BJ (cell line): Measurements from ENCODE around the gene VWA5B1. TPM values are rescaled to one million over a fixed set of nuclear protein-coding genes. Genes with fewer than 3 reads are reported as not detected.

Experiments
- CTCF ChIA-PET: fragments of 350-600 bp; formaldehyde crosslinking; extraction: SDS; loops from one replicate; lab custom pipeline; 2021; ENCODE audit warnings: antibody characterized with exemption, inconsistent platforms; lab: Yijun Ruan, JAX
- POLR2A ChIA-PET: fragments of 300-600 bp; sonication (Branson Sonifier 250); formaldehyde crosslinking; extraction: SDS; loops from one replicate; lab custom pipeline; 2021; ENCODE audit warnings: antibody characterized with exemption; lab: Charles Lee
- DNase-seq: peaks from one replicate; pipeline ENCODE4 v3.0.0-alpha.2; 2011; ENCODE audit warnings: low read depth
- H3K27me3 ChIP-seq: 2 replicates; pipeline ENCODE4 v1.6.0; 2011; ENCODE audit warnings: low read length; ENCODE audit not compliant: control insufficient read depth, insufficient read depth
- H3K36me3 ChIP-seq: 2 replicates; pipeline ENCODE4 v1.5.1; 2011; ENCODE audit warnings: low read length; ENCODE audit not compliant: control insufficient read depth, insufficient read depth
- H3K4me3 ChIP-seq: 2 replicates; pipeline ENCODE4 v1.5.1; 2011; ENCODE audit warnings: low read depth, mild to moderate bottlenecking, control low read depth, low read length
- CTCF ChIP-seq: IDR thresholded peaks from 2 replicates; pipeline ENCODE4 v1.5.1; 2011; ENCODE audit warnings: low read depth, mild to moderate bottlenecking, control low read depth, inconsistent platforms, low read length, moderate library complexity; ENCODE audit not compliant: insufficient read depth
- polyA plus RNA-seq: library from polyadenylated mRNA; depleted of rRNA; stranded (reverse); fragments of >200 nt; gene quantifications from 2 replicates; pipeline ENCODE4 v1.2.3, GENCODE V29; 2011

VWA5B1 gene
- polyA plus RNA-seq, 1 experiment: not detected

GRCh38 chr1:20355828-20356735 is 65.4 kb downstream of the VWA5B1 start:
- ChIA-PET POLR2A (no interaction called here), CTCF (interaction anchor here (1.1 to 3.5 kb wide), 3 partner anchors 11 to 138 kb away, joined by 3 to 11 read pairs (median 3); no protein-coding TSS in a partner anchor)
- TF ChIP-seq CTCF: no peak
- H3K36me3 ChIP-seq: no peaks in the 10 kb centered on the region
- H3K4me3 ChIP-seq: no peak overlapping the region
- peaks cover 7% of the 10 kb centered on the region for H3K27me3 ChIP-seq
- no peak for DNase-seq

- DNase-seq: no peak
- ChIA-PET POLR2A (no interaction called here), CTCF (interaction anchor here (0.7 to 3.5 kb wide), 3 partner anchors 10 to 439 kb away, joined by 3 to 11 read pairs (median 3); no protein-coding TSS in a partner anchor)
- TF ChIP-seq CTCF: no peak
- Histone ChIP-seq H3K36me3 (no peaks in the 10 kb centered on the region), H3K4me3 (no peak overlapping the region), H3K27me3 (peaks cover 7% of the 10 kb centered on the region)
Measured at GRCh38 chr1:20356850-20357459, 66.3 kb downstream of the VWA5B1 start.

DNA sequence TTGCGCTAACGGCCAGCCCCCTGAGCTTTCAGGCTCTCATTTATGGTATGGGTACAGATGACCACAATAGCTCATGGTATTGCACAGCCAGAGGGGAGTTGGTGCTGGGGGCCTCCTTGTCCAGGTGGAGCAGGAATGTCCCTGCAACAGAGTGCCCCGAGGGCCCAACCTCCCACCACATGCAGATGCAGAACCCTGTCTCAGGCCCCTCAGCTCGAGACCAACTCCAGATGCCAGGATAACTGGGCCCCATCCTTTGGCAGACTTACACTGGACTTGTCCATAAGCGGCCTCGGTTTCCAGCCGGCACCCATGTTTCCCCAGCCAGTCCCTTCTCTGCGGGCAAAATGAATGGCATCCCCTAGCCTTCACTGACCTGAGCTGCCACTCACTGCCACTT is 67.1 kb downstream of the VWA5B1 start:
- DNase-seq: no peak
- Histone ChIP-seq H3K4me3 (no peak overlapping the region), H3K36me3 (no peaks in the 10 kb centered on the region), H3K27me3 (peaks cover 9% of the 10 kb centered on the region)
- no peak for TF ChIP-seq CTCF
- ChIA-PET CTCF (interaction anchor here (3.5 kb wide), 1 partner anchor 136 kb away, joined by 11 read pairs; no protein-coding TSS in a partner anchor), POLR2A (no interaction called here)

DNA sequence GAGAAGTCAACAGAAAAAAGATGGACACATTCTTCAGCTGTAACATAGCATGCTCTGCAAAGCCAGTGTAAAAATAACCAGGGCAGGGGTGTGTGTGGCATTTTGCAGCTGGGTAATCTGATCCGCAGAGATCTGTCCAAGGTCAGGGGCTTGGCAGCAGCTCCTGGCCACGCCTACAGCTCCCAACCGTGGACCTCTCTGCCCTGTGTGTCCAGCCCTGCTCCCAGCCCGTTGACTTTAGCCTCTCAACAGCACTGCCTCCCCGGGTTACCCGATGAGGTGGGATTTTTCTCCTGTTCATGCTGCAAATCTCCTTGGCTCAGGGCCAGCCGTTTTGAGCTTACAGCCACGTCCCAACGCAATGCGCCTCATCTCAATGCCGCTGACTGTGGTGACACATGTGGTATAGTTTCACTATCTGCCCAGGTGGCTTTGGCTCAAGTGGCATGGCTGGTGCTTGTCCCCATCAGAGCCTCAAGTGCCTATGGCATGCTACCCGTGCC is 68.1 kb downstream of the VWA5B1 start:
- ChIA-PET CTCF (interaction anchor here (0.6 to 1.6 kb wide), 5 partner anchors 9 to 163 kb away, joined by 3 to 6 read pairs (median 3); partner anchors contain the start of gene CAMK2N1), POLR2A (interaction anchor here (0.6 kb wide), 1 partner anchor 119 kb away, joined by 4 read pairs; no protein-coding TSS in a partner anchor)
- H3K4me3 ChIP-seq: no peak overlapping the region
- no peak for DNase-seq
- H3K36me3 ChIP-seq: no peaks in the 10 kb centered on the region
- no peak for TF ChIP-seq CTCF
- H3K27me3 ChIP-seq: peaks cover 11% of the 10 kb centered on the region
